Neural progenitor cell (in vitro differentiated cells): ENCODE data around the gene COL26A1. TPM values are rescaled to one million over a fixed set of nuclear protein-coding genes. Genes with fewer than 3 reads are reported as not detected.

Experiments used
- DNase-seq: peaks from one replicate; pipeline ENCODE4 v3.0.0-alpha.2; 2016; ENCODE audit warnings: low spot score
- H2AFZ ChIP-seq: fragments of 200-600 bp; sonication (generic); replicated peaks from 2 replicates; pipeline ENCODE4 v1.6.1; 2016; ENCODE audit warnings: antibody characterized with exemption
- H3F3A ChIP-seq: fragments of 200-600 bp; sonication (generic); 2 replicates; pipeline ENCODE4 v1.6.1; 2016; ENCODE audit warnings: antibody characterized with exemption, low read depth
- H3K27ac ChIP-seq: fragments of 200-600 bp; sonication (generic); 2 replicates; pipeline ENCODE4 v1.5.1; 2016; ENCODE audit warnings: mild to moderate bottlenecking
- H3K27me3 ChIP-seq: fragments of 200-600 bp; sonication (generic); 2 replicates; pipeline ENCODE4 v1.6.1; 2016; ENCODE audit warnings: mild to moderate bottlenecking, moderate library complexity
- H3K36me3 ChIP-seq: fragments of 200-600 bp; sonication (generic); 2 replicates; pipeline ENCODE4 v1.5.1; 2016
- H3K4me1 ChIP-seq: fragments of 200-600 bp; sonication (generic); 2 replicates; pipeline ENCODE4 v1.6.1; 2016; ENCODE audit warnings: mixed run types
- H3K4me2 ChIP-seq: fragments of 200-600 bp; sonication (generic); 2 replicates; pipeline ENCODE4 v1.6.1; 2016
- H3K4me3 ChIP-seq: fragments of 200-600 bp; sonication (generic); 2 replicates; pipeline ENCODE4 v1.5.1; 2016
- H3K79me2 ChIP-seq: fragments of 200-600 bp; sonication (generic); 2 replicates; pipeline ENCODE4 v1.6.1; 2016; ENCODE audit warnings: low read depth
- H3K9ac ChIP-seq: fragments of 200-600 bp; sonication (generic); 2 replicates; pipeline ENCODE4 v1.6.1; 2016
- H3K9me3 ChIP-seq: fragments of 200-600 bp; sonication (generic); 2 replicates; pipeline ENCODE4 v1.5.1; 2016; ENCODE audit warnings: low read depth
- H4K20me1 ChIP-seq: fragments of 200-600 bp; sonication (generic); 2 replicates; pipeline ENCODE4 v1.6.1; 2016; ENCODE audit warnings: low read depth
- H3K27ac Mint-ChIP-seq: 3 replicates; pipeline ENCODE4 v1.8.0; 2021; ENCODE audit warnings: mixed read lengths
- H3K27me3 Mint-ChIP-seq: 2 replicates; pipeline ENCODE4 v1.8.0; 2022; ENCODE audit warnings: low read depth, mild to moderate bottlenecking, inconsistent platforms, moderate library complexity, mixed read lengths; ENCODE audit not compliant: insufficient read depth
- H3K36me3 Mint-ChIP-seq: 3 replicates; pipeline ENCODE4 v1.8.0; 2021; ENCODE audit warnings: mixed read lengths
- H3K4me1 Mint-ChIP-seq: 3 replicates; pipeline ENCODE4 v1.8.0; 2021; ENCODE audit warnings: mixed read lengths
- H3K4me3 Mint-ChIP-seq: 3 replicates; pipeline ENCODE4 v1.8.0; 2021; ENCODE audit warnings: mild to moderate bottlenecking, moderate library complexity, mixed read lengths
- H3K9me3 Mint-ChIP-seq: 3 replicates; pipeline ENCODE4 v1.8.0; 2020; ENCODE audit warnings: mixed read lengths
- CTCF ChIP-seq: fragments of 200-600 bp; sonication (generic); IDR thresholded peaks from 2 replicates; pipeline ENCODE4 v1.5.1; 2017; ENCODE audit warnings: antibody characterized with exemption, mild to moderate bottlenecking
- EZH2 ChIP-seq: fragments of 200-600 bp; sonication (generic); IDR thresholded peaks from 2 replicates; pipeline ENCODE4 v1.6.1; 2017; ENCODE audit warnings: antibody characterized with exemption, mild to moderate bottlenecking, moderate library complexity
- EZH2phosphoT487 ChIP-seq: fragments of 200-600 bp; sonication (generic); IDR thresholded peaks from 2 replicates; pipeline ENCODE4 v1.6.1; 2017; ENCODE audit warnings: antibody characterized with exemption
- total RNA-seq: library from RNA; depleted of rRNA; stranded (reverse); fragments of >200 nt; gene quantifications from 2 replicates; pipeline ENCODE4 v1.2.3, GENCODE V29; 2015; ENCODE audit warnings: low replicate concordance

COL26A1 gene
- total RNA-seq, 1 donor from 2014 or later = 26.7 TPM

- peaks cover 23% of the 10 kb centered on the region for H3F3A ChIP-seq
- H2AFZ ChIP-seq = peak overlapping the region; percentile 37
- no peak overlapping the region for H3K9ac ChIP-seq
- Mint-ChIP-seq H3K4me3 (no peak overlapping the region), H3K36me3 (no peaks in the 10 kb centered on the region), H3K9me3 (no peaks in the 10 kb centered on the region), H3K27me3 (no peaks in the 10 kb centered on the region), H3K27ac (no peak overlapping the region), H3K4me1 (peaks cover 17% of the 10 kb centered on the region)
- H3K27me3 ChIP-seq = no peaks in the 10 kb centered on the region
- H3K9me3 ChIP-seq = no peaks in the 10 kb centered on the region
- peak overlapping the region; percentile 42 for H3K27ac ChIP-seq
- peak overlapping the region; percentile 17 for H3K4me3 ChIP-seq
- peak; percentile 79 for DNase-seq
- H4K20me1 ChIP-seq = peaks cover 5% of the 10 kb centered on the region
- no peaks in the 10 kb centered on the region for H3K79me2 ChIP-seq
- TF ChIP-seq EZH2phosphoT487 = no peak
- no peak for TF ChIP-seq EZH2
- TF ChIP-seq CTCF = no peak
- no peaks in the 10 kb centered on the region for H3K36me3 ChIP-seq
- H3K4me1 ChIP-seq = peaks cover 19% of the 10 kb centered on the region
- H3K4me2 ChIP-seq = peak overlapping the region; percentile 68
Measured at GRCh38 chr7:101486433-101487104, 123.9 kb downstream of the COL26A1 start.

DNA sequence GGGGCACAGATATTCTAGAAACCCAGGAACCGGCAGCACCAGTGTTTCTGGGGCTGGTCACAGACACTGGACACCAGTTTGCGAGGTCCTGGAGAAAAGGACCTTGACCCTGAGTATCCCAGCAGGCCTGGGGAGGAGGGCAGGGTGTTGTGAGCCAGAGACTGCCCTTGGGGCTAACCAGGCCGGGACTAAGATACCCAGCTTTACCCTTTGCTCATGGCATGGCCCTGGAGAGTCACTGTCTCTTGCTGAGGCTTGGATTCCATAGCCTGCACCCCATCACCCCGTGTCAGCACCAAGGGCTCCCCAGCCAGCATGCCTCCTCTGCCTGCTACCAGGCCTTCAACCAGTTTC, 124.4 kb downstream of the COL26A1 start:
- H3K27ac ChIP-seq = peak overlapping the region; percentile 42
- peaks cover 5% of the 10 kb centered on the region for H4K20me1 ChIP-seq
- no peak for DNase-seq
- H3K4me1 ChIP-seq = peaks cover 19% of the 10 kb centered on the region
- TF ChIP-seq CTCF (no peak), EZH2phosphoT487 (no peak), EZH2 (no peak)
- Mint-ChIP-seq H3K4me1 (peaks cover 17% of the 10 kb centered on the region), H3K27ac (no peak overlapping the region), H3K9me3 (no peaks in the 10 kb centered on the region), H3K36me3 (no peaks in the 10 kb centered on the region), H3K27me3 (no peaks in the 10 kb centered on the region), H3K4me3 (no peak overlapping the region)
- no peaks in the 10 kb centered on the region for H3K9me3 ChIP-seq
- H3K4me3 ChIP-seq = no peak overlapping the region
- H3K79me2 ChIP-seq = no peaks in the 10 kb centered on the region
- no peaks in the 10 kb centered on the region for H3K36me3 ChIP-seq
- no peak overlapping the region for H3K9ac ChIP-seq
- H2AFZ ChIP-seq = peak overlapping the region; percentile 37
- no peaks in the 10 kb centered on the region for H3K27me3 ChIP-seq
- H3K4me2 ChIP-seq = peak overlapping the region; percentile 68
- peaks cover 23% of the 10 kb centered on the region for H3F3A ChIP-seq

GRCh38 chr7:101487753-101488152, 125.1 kb downstream of the COL26A1 start:
- peaks cover 17% of the 10 kb centered on the region for H3K4me1 Mint-ChIP-seq
- no peaks in the 10 kb centered on the region for H3K79me2 ChIP-seq
- TF ChIP-seq EZH2phosphoT487 = no peak
- TF ChIP-seq CTCF = no peak
- no peak for TF ChIP-seq EZH2
- peak overlapping the region; percentile 37 for H3K27ac Mint-ChIP-seq
- no peaks in the 10 kb centered on the region for H3K9me3 Mint-ChIP-seq
- H3K9ac ChIP-seq = no peak overlapping the region
- no peak overlapping the region for H2AFZ ChIP-seq
- DNase-seq = no peak
- H4K20me1 ChIP-seq = peaks cover 5% of the 10 kb centered on the region
- H3K4me2 ChIP-seq = no peak overlapping the region
- peaks cover 19% of the 10 kb centered on the region for H3K4me1 ChIP-seq
- H3K9me3 ChIP-seq = no peaks in the 10 kb centered on the region
- H3F3A ChIP-seq = peaks cover 23% of the 10 kb centered on the region
- H3K27me3 Mint-ChIP-seq = no peaks in the 10 kb centered on the region
- no peaks in the 10 kb centered on the region for H3K36me3 ChIP-seq
- H3K4me3 Mint-ChIP-seq = no peak overlapping the region
- no peaks in the 10 kb centered on the region for H3K36me3 Mint-ChIP-seq
- no peaks in the 10 kb centered on the region for H3K27me3 ChIP-seq
- H3K27ac ChIP-seq = no peak overlapping the region
- no peak overlapping the region for H3K4me3 ChIP-seq
